ENCODE measurements around the gene GAS6.

GAS6 gene

DNA sequence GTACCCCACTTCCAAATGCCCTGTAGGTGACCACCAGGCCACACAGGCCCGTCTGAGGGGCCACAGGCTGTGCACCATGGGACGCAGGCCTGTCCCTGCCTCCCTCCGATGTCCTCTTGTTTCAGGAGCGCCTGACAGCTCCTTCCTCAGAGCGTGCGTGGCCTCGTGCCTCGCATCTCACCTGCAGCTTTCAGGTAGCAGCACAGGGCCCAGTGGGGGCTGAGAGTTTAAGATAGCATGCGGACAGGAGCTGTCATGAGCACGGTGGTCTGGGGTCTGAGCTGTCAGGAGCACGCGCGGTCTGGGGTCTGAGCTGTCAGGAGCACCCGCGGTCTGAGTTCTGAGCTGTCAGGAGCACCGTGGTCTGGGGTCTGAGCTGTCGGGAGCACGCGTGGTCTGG lies 40.1 kb downstream of the GAS6 start:
- Histone ChIP-seq H2AFZ (ENCODE audit: low read depth, low read length) (no peak overlapping the region), H4K20me1 (ENCODE audit: insufficient read depth, low read length) (peaks cover 50% of the 10 kb centered on the region), H3K79me2 (ENCODE audit: low read length) (peaks cover 55% of the 10 kb centered on the region), H3K4me3 (ENCODE audit: low read length) (no peak overlapping the region), H3K4me1 (ENCODE audit: low read length) (no peaks in the 10 kb centered on the region), H3K36me3 (replicated peaks; ENCODE audit: low read depth, low read length) (peaks cover 57% of the 10 kb centered on the region), H3K9me3 (ENCODE audit: insufficient read depth, low read length) (no peaks in the 10 kb centered on the region), H3K27me3 (ENCODE audit: low read depth, low read length) (no peaks in the 10 kb centered on the region), H3K4me2 (ENCODE audit: low read length) (no peak overlapping the region), H3K27ac (ENCODE audit: low read length) (no peak overlapping the region), H3K9ac (ENCODE audit: low read length) (no peak overlapping the region)
- no peak for TF ChIP-seq EZH2phosphoT487 (IDR thresholded peaks at IDR 0.05; ENCODE audit: low read depth)
- TF ChIP-seq, protein P1, sequence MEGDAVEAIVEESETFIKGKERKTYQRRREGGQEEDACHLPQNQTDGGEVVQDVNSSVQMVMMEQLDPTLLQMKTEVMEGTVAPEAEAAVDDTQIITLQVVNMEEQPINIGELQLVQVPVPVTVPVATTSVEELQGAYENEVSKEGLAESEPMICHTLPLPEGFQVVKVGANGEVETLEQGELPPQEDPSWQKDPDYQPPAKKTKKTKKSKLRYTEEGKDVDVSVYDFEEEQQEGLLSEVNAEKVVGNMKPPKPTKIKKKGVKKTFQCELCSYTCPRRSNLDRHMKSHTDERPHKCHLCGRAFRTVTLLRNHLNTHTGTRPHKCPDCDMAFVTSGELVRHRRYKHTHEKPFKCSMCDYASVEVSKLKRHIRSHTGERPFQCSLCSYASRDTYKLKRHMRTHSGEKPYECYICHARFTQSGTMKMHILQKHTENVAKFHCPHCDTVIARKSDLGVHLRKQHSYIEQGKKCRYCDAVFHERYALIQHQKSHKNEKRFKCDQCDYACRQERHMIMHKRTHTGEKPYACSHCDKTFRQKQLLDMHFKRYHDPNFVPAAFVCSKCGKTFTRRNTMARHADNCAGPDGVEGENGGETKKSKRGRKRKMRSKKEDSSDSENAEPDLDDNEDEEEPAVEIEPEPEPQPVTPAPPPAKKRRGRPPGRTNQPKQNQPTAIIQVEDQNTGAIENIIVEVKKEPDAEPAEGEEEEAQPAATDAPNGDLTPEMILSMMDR (IDR thresholded peaks at IDR 0.05; ENCODE audit: low read depth, low read length), result no peak

DNA sequence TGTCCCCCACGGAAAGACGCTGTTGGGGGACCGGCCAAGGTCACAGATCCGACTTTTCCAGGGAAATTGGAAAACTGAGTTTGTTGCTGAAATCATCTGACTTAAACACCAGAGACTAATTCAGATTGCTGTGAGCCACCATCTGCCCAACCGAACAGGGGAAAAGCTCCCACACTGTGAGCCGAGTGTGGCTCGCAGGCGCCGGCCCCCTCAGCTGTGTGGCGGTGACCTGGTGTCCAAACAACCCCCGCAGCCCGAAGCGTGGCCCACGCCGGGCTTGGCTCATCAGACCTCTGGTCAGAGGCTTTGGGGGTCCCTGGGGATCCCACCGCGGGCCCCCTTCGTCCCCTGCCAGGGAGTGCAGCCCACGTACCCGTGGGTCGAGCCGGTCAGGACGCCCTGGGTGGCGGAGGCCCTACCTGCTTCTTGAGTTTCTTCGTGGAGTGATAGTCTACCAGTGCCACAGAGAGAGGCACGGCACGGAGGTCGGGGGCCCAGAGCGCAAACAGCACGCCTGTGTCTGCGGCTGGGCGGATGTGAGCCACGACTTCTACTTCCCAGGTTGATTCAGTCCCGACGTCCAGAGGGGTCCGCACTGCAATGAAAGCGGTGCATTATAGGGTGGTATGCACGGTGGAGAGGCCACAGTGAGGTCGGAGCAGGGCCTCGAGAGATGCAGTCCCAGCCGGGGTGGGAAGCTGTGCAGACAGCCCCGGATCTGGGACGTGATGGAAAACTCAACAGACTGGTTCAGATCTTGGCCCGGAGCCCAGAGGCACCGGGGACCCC lies 40.7 kb downstream of the GAS6 start:
- no peak overlapping the region for H2AFZ ChIP-seq (ENCODE audit: low read depth, low read length)
- H3K4me1 ChIP-seq (ENCODE audit: low read length), result no peaks in the 10 kb centered on the region
- H3K27me3 ChIP-seq (ENCODE audit: low read depth, low read length), result no peaks in the 10 kb centered on the region
- no peaks in the 10 kb centered on the region for H3K9me3 ChIP-seq (ENCODE audit: insufficient read depth, low read length)
- peaks cover 56% of the 10 kb centered on the region for H4K20me1 ChIP-seq (ENCODE audit: insufficient read depth, low read length)
- no peak overlapping the region for H3K4me2 ChIP-seq (ENCODE audit: low read length)
- peaks cover 61% of the 10 kb centered on the region for H3K79me2 ChIP-seq (ENCODE audit: low read length)
- TF ChIP-seq, protein P1 (IDR thresholded peaks at IDR 0.05; ENCODE audit: low read depth, low read length), result no peak
- H3K27ac ChIP-seq (ENCODE audit: low read length), result no peak overlapping the region
- no peak overlapping the region for H3K4me3 ChIP-seq (ENCODE audit: low read length)
- no peak overlapping the region for H3K9ac ChIP-seq (ENCODE audit: low read length)
- H3K36me3 ChIP-seq (replicated peaks; ENCODE audit: low read depth, low read length), result peaks cover 60% of the 10 kb centered on the region

DNA sequence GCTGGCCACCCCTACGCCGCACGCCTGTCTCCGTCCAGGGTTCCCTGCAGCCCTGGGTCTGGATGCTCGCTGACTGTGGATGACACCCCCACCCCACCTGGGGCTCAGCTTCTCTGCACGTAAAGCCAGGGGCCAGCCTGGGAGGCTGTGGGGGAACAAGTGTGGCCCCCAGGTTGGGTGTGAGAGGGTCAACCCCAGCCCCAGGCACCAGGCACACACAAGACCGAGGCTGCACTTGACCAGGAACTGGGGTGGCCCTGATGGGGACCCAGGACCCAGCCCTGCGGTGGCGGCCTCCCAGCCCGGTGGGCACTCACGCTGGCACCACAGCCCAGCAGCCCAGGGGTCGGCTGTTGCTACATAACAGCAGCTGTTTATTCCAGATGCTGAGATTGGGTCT lies 41.6 kb downstream of the GAS6 start:
- Histone ChIP-seq H3K79me2 (ENCODE audit: low read length) (peaks cover 70% of the 10 kb centered on the region), H3K36me3 (replicated peaks; ENCODE audit: low read depth, low read length) (peaks cover 62% of the 10 kb centered on the region), H3K27me3 (ENCODE audit: low read depth, low read length) (no peaks in the 10 kb centered on the region), H3K4me2 (ENCODE audit: low read length) (no peak overlapping the region), H3K9ac (ENCODE audit: low read length) (no peak overlapping the region), H3K4me1 (ENCODE audit: low read length) (no peaks in the 10 kb centered on the region), H4K20me1 (ENCODE audit: insufficient read depth, low read length) (peaks cover 65% of the 10 kb centered on the region), H3K9me3 (ENCODE audit: insufficient read depth, low read length) (no peaks in the 10 kb centered on the region), H3K4me3 (ENCODE audit: low read length) (no peak overlapping the region), H2AFZ (ENCODE audit: low read depth, low read length) (no peak overlapping the region), H3K27ac (ENCODE audit: low read length) (no peak overlapping the region)
- TF ChIP-seq, protein P1 (IDR thresholded peaks at IDR 0.05; ENCODE audit: low read depth, low read length), result no peak
- TF ChIP-seq EZH2phosphoT487 (IDR thresholded peaks at IDR 0.05; ENCODE audit: low read depth), result no peak

DNA sequence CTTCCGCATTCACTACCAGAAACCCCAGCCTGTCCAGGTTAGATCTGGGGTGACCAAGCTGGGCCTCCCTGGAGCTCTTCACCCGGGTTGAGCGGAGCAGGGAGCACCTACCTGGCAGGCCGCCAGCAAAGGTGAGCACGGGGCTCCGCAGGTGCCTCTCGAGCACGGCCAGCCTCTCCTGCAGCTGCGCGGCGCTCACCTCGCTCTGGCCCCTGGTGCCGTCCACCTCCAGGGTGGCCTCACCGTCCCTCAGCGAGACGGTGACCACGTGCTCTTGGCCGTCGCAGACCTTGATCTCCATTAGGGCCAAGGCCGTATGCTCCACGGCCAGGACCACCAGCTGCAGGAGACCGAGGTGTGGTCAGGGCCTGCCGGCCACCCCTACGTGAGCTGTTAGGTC lies 42.0 kb downstream of the GAS6 start:
- TF ChIP-seq, protein P1 (IDR thresholded peaks at IDR 0.05; ENCODE audit: low read depth, low read length), result no peak
- no peak for TF ChIP-seq EZH2phosphoT487 (IDR thresholded peaks at IDR 0.05; ENCODE audit: low read depth)
- Histone ChIP-seq H3K9me3 (ENCODE audit: insufficient read depth, low read length) (no peaks in the 10 kb centered on the region), H3K4me1 (ENCODE audit: low read length) (peaks cover under 1% of the 10 kb centered on the region), H2AFZ (ENCODE audit: low read depth, low read length) (no peak overlapping the region), H3K36me3 (replicated peaks; ENCODE audit: low read depth, low read length) (peaks cover 58% of the 10 kb centered on the region), H3K27ac (ENCODE audit: low read length) (no peak overlapping the region), H3K27me3 (ENCODE audit: low read depth, low read length) (no peaks in the 10 kb centered on the region), H3K4me3 (ENCODE audit: low read length) (no peak overlapping the region), H3K9ac (ENCODE audit: low read length) (no peak overlapping the region), H3K4me2 (ENCODE audit: low read length) (no peak overlapping the region), H4K20me1 (ENCODE audit: insufficient read depth, low read length) (peaks cover 65% of the 10 kb centered on the region), H3K79me2 (ENCODE audit: low read length) (peaks cover 74% of the 10 kb centered on the region)

Measured in OCI-LY3 (cell line).